GM12801 (cell line): ENCODE measurements around the gene HASPIN.

Source experiments
- TF ChIP-seq, protein P1 (sequence below): IDR thresholded peaks from one replicate; pipeline ENCODE4 v1.5.1; 2011; ENCODE audit warnings: control low read depth; ENCODE audit not compliant: insufficient read length; ENCODE audit errors: extremely low read depth

Gene HASPIN

DNA sequence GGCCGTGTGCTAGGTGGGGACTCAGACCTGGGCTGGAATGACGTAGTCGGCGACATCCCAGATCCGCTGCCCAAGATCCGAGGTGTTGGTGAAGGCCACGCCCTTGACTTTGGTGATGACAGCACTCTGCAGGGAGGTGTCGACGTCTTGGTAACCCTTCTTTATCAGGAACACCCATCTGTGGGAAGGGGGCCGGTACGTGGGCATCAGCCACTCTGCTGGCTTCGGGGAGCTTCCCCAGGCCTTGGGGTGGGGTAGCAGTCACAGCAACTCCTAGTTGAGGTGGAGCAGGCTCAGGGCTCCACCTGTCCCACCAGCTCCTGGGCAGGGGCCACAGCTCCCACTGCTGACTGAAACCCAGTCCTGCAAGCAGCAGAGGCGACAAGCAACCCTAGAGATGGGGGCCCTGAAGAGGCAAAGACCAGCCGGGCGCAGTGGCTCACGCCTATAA, 32.1 kb upstream of the HASPIN start:
- TF ChIP-seq, protein P1, sequence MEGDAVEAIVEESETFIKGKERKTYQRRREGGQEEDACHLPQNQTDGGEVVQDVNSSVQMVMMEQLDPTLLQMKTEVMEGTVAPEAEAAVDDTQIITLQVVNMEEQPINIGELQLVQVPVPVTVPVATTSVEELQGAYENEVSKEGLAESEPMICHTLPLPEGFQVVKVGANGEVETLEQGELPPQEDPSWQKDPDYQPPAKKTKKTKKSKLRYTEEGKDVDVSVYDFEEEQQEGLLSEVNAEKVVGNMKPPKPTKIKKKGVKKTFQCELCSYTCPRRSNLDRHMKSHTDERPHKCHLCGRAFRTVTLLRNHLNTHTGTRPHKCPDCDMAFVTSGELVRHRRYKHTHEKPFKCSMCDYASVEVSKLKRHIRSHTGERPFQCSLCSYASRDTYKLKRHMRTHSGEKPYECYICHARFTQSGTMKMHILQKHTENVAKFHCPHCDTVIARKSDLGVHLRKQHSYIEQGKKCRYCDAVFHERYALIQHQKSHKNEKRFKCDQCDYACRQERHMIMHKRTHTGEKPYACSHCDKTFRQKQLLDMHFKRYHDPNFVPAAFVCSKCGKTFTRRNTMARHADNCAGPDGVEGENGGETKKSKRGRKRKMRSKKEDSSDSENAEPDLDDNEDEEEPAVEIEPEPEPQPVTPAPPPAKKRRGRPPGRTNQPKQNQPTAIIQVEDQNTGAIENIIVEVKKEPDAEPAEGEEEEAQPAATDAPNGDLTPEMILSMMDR, result no peak

DNA sequence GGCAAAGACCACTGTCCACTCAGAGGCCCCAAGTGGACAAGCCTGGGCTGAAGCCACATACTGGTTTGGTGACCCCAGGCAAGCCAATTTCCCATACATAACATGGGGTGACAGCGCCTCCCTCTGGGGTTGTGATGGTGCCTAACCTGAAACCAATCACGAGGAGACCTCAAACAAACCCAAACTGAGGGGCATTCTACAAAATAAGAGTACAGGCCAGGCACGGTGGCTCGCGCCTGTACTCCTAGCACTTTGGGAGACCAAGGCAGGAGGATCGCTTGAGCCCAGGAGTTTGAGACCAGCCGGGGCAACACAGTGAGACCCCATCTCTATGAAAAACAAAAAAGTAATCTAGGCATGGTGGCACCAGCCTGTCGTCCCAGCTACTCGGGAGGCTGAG, 31.4 kb upstream of the HASPIN start:
- TF ChIP-seq, protein P1, result no peak

DNA sequence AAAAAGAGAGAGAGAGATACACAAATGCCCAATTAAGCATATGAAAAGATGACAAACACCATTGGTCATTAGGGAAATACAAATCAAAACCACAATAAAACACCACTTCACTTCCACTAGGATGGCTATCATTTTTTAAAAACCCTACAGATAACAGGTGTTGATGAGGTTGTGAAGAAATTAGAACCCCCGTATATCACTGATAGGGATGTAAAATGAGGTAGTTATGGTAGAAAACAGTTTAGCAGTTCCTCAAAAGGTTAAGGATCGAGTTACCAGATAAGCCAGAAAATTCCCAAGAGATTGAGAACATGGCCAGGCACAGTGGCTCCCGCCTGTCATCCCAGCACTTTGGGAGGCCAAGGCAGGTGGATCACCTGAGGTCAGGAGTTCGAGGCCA, 30.6 kb upstream of the HASPIN start:
- TF ChIP-seq, protein P1, result no peak

DNA sequence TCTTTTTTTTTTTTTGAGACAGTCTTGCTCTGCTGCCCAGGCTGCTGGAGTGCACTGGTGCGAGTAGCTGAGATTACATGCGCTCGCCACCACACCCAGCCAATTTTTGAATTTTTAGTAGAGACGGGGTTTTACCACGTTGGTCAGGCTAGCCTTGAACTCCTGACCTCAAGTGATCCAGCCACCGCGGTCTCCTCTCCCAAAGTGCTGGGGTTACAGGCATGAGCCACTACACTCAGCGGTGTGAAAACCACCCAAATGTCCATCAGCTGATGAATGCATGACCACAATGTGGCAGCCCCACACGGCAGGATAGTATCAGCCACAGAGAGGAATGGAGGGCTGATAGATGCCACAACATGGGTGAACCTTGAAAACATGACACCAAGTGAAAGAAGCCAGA, 29.9 kb upstream of the HASPIN start:
- TF ChIP-seq, protein P1, result no peak

DNA sequence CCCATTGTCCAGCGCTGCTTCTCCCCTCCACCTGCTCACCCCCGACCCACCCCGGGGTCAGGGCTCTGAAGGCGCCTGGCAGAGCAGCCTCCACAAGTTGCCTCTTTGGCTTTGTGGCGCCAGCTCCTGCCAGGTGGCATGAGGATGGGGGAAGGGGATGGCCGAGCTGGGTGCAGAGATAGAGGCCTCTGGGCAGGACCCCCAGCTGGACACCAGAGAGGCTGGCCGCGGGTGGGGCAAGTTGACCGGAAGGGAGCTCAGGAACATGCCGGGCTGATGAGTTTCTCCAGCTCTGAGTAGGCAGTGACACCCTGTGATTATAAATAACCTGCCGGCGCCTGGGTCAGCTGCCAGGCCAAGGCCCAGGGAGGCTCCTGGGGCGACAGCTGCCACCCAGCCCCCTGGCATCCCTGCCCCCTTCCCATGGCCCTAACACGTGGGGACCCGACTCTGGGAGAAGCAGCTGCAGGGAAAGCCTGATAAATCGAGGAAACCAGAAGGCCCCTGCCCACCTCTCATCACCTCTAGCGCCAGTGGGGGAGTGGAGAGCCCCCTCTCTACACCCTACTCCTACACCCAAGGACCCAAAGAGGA, 28.5 kb upstream of the HASPIN start:
- TF ChIP-seq, protein P1, result no peak

DNA sequence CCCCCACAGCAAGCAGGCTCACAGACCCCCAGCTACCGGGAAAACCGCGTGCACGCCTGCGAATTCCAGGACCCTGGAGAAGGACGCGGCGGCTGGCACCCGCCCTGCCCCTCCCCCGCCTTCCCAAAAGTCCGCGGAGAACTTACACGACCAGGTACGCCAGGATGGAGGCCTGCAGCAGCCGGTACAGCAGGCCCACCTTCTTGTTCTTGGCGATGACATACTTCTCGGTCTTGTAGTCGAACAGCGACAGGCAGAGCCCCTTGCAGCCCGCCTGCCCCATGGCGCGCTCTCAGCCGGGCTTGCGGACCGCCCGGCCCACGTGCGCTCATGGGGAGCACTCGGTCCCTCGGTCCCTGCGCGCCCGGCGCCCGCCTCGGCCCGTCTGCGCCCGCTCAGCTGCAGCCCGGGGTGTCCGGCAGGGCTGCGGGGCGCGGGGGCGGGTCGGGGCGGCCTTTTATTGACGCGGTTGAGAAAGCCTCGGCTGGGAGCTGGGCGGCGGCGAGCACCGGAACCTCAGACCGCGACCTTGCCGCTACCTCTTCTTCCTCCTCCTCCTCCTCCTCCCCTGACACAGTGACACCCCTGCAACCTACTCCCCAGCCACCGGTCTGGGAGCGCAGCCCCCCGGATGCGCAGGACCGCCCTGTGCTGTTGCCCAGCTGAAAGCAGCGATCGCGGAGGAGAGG, 27.8 kb upstream of the HASPIN start, which contains the start of gene P2RX5:
P2RX5 (minus strand) TSS at position 433 of the 689 bp plus-strand sequence; CDS start at position 283, 150 bp downstream.
- TF ChIP-seq, protein P1, result no peak

DNA sequence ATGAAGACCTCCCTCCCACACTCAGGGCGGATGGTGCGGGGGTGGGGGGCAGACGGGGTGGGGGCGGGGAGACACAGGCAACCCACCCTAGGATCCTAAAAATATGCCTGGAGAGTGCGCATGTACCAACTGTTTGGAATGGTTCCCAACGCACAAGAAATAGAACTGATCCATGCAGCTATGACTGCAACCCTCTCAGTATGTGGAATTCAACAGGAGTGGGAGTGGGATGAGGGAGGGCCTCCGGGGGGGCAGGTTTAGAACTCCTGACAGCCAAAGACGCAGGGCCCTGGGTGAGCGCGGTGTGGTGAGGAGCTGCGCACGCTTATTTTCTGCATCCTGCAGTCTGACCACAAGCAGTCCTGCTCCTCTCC, 26.6 kb upstream of the HASPIN start:
- TF ChIP-seq, protein P1, result no peak
